K562 (cell line): ENCODE results near the gene SLC26A6. TPM values are rescaled to one million over a fixed set of nuclear protein-coding genes. Genes with fewer than 3 reads are reported as not detected.
A peak's percentile ranks its signal among the peaks of the same experiment; 100 is the strongest.

Experiments
- ATAC-seq: fragments of 200-7000 bp; cut with Tn5 transposase; 3 replicates; pipeline ENCODE4 v1.9.1; 2020; ENCODE audit warnings: moderate library complexity
- BruUV-seq: library from RNA; stranded (reverse); fragments of 400-500 nt; replicated peaks from 2 replicates; lab custom pipeline; 2021; lab: Mats Ljungman, UMichigan
- CTCF ChIA-PET: fragments of 300-600 bp; formaldehyde crosslinking; extraction: SDS; loops from one replicate; lab custom pipeline; 2021; ENCODE audit warnings: low intra/inter-chr PET ratio; lab: Yijun Ruan, JAX
- POLR2A ChIA-PET: fragments of 300-600, 350-650 bp; sonication (Branson Sonifier 250); formaldehyde crosslinking; extraction: SDS; loops from one replicate; lab custom pipeline; 2021; ENCODE audit warnings: antibody characterized with exemption, inconsistent platforms; lab: Yijun Ruan, JAX
- DNase-seq, 4 experiments: peaks; one replicate each; pipeline versions ENCODE4 v3.0.0 to v3.0.0-alpha.2; 2011 to 2018; ENCODE audit warnings: low spot score in 3 of 4, mixed read lengths in 3 of 4; ENCODE audit errors: extremely low read depth in 1 of 4
- FAIRE-seq: peaks from 2 replicates; lab custom pipeline; 2011; peaks lifted over from hg19 to GRCh38; lab: Jason Lieb, UNC
- H2AFZ ChIP-seq: 2 replicates; pipeline ENCODE4 v1.6.0; 2011; ENCODE audit warnings: low read depth, low read length, control low read depth, inconsistent platforms
- H3K27ac ChIP-seq: fragments of 200-600 bp; 3 replicates; pipeline ENCODE4 v1.8.0; 2011; ENCODE audit warnings: low read depth, mild to moderate bottlenecking, control low read depth, inconsistent platforms, low read length, moderate library complexity, mixed read lengths; ENCODE audit errors: extremely low read depth
- H3K27me3 ChIP-seq, 2 experiments: fragments of 300-600 bp in 1 of 2; 2 replicates in 1 of 2; 3 replicates in 1 of 2; pipeline versions ENCODE4 v1.6.0 to v1.8.0; 2011; ENCODE audit warnings: inconsistent platforms in 2 of 2, low read length in 2 of 2, mild to moderate bottlenecking in 1 of 2, mixed read lengths in 1 of 2, moderate library complexity in 1 of 2; ENCODE audit not compliant: control insufficient read depth in 2 of 2, insufficient read depth in 2 of 2
- H3K36me3 ChIP-seq: fragments of 300-600 bp; 3 replicates; pipeline ENCODE4 v1.8.0; 2011; ENCODE audit warnings: mild to moderate bottlenecking, low read length, inconsistent platforms; ENCODE audit not compliant: control insufficient read depth, insufficient read depth
- H3K4me1 ChIP-seq, 2 experiments: fragments of 200-600 bp in 1 of 2; replicated peaks in 1 of 2; 2 replicates in 1 of 2; 3 replicates in 1 of 2; pipeline versions ENCODE4 v1.5.1 to v1.8.0; 2011; ENCODE audit warnings: inconsistent platforms in 2 of 2, low read length in 2 of 2, mild to moderate bottlenecking in 1 of 2, mixed read lengths in 1 of 2, moderate library complexity in 1 of 2; ENCODE audit not compliant: control insufficient read depth in 2 of 2, insufficient read depth in 2 of 2
- H3K4me2 ChIP-seq: 2 replicates; pipeline ENCODE4 v1.6.1; 2011; ENCODE audit warnings: low read length, control low read depth, inconsistent platforms, mixed read lengths; ENCODE audit not compliant: insufficient read depth
- H3K4me3 ChIP-seq: fragments of 200-600 bp; sonication (generic), shearing (Covaris generic); 2 replicates; pipeline ENCODE4 v1.5.1; 2016; ENCODE audit warnings: control low read depth, inconsistent platforms
- H3K79me2 ChIP-seq: fragments of 200-600 bp; 3 replicates; pipeline ENCODE4 v1.8.0; 2011; ENCODE audit warnings: low read length, inconsistent platforms; ENCODE audit not compliant: control insufficient read depth, insufficient read depth
- H3K9ac ChIP-seq, 2 experiments: 2 replicates each; pipeline versions ENCODE4 v1.6.0 to v1.6.1; 2011; ENCODE audit warnings: low read depth in 2 of 2, low read length in 2 of 2, control low read depth in 1 of 2, inconsistent platforms in 1 of 2, mild to moderate bottlenecking in 1 of 2, mixed read lengths in 1 of 2; ENCODE audit not compliant: insufficient read depth in 1 of 2
- H3K9me1 ChIP-seq: one replicate; pipeline ENCODE4 v1.6.0; 2011; ENCODE audit warnings: inconsistent platforms, mild to moderate bottlenecking, low read length, moderate library complexity; ENCODE audit not compliant: control insufficient read depth, insufficient read depth
- H3K9me3 ChIP-seq: replicated peaks from 2 replicates; pipeline ENCODE4 v1.5.1; 2011; ENCODE audit warnings: low read depth, low read length, inconsistent platforms; ENCODE audit not compliant: control insufficient read depth, insufficient read depth
- H4K20me1 ChIP-seq: replicated peaks from 2 replicates; pipeline ENCODE4 v1.6.1; 2011; ENCODE audit warnings: low read length, inconsistent platforms, mixed read lengths; ENCODE audit not compliant: control insufficient read depth, insufficient read depth
- ERF ChIP-seq: fragments of 450-650 bp; formaldehyde crosslinking; IDR thresholded peaks from 2 replicates; pipeline ENCODE4 v1.4.0; 2020; ENCODE audit warnings: mild to moderate bottlenecking, mixed read lengths
- NRF1 ChIP-seq, 2 experiments: fragments of 450-650 bp; IDR thresholded peaks in 1 of 2; conservative IDR thresholded peaks in 1 of 2; 2 replicates each; pipeline ENCODE4 v1.6.1; 2014; ENCODE audit warnings: mild to moderate bottlenecking in 2 of 2
- POLR2G ChIP-seq: fragments of 200-400 bp; formaldehyde crosslinking; IDR thresholded peaks from 2 replicates; pipeline ENCODE4 v1.6.1; 2017; ENCODE audit warnings: low read depth, mild to moderate bottlenecking, antibody characterized with exemption, low read length, moderate library complexity
- TEAD4 ChIP-seq, 2 experiments: sonication (generic) in 1 of 2; formaldehyde crosslinking in 1 of 2; IDR thresholded peaks; 2 replicates each; pipeline versions ENCODE4 v1.6.1 to v1.8.0; 2012 to 2022; ENCODE audit warnings: borderline replicate concordance in 1 of 2, inconsistent platforms in 1 of 2, low read length in 1 of 2, mild to moderate bottlenecking in 1 of 2, missing genetic modification reagents in 1 of 2
- ZNF655 ChIP-seq: fragments of 250-450 bp; sonication (Bioruptor Pico); IDR thresholded peaks from 2 replicates; pipeline ENCODE4 v1.5.0; 2021
- WGBS: fragments of 100-300 bp; shearing (Covaris generic); methylation state at CpG from one replicate; pipeline ENCODE4 v1.1.6; 2016; ENCODE audit warnings: low coverage, mixed read lengths; ENCODE audit not compliant: insufficient coverage; ENCODE audit errors: missing lambda C conversion rate; 5-methylcytosine and 5-hydroxymethylcytosine counted together
- in situ Hi-C: fragments of 300-500 bp; cut with MboI; formaldehyde crosslinking; loops from 4 replicates; pipeline ENCODE4 v1.15.0; 2018; ENCODE audit warnings: inconsistent platforms, mixed read lengths
- intact Hi-C: fragments of 100-400 bp; cut with micrococcal nuclease; formaldehyde crosslinking; loops from 2 replicates; pipeline ENCODE4 v1.14.2; 2022
- polyA plus RNA-seq, 8 experiments: library from polyadenylated mRNA; depleted of rRNA in 4 of 8; stranded (reverse) in 5 of 8; unstranded in 3 of 8; fragments of >200 nt; fragmentation: Nextera tagmentation in 2 of 8; fragmentation: Illumina TruSeq in 1 of 8; extraction: Ambion mirVana in 2 of 8; extraction: Trizol in 1 of 8; gene quantifications; 2 replicates each; pipeline versions ENCODE4 v1.2.1 to v1.2.3, GENCODE V29; 2011 to 2014; ENCODE audit warnings: inconsistent platforms in 1 of 8, missing spikeins in 1 of 8
- total RNA-seq, 7 experiments: library from RNA; depleted of rRNA in 6 of 7; stranded (reverse); fragments of >200 nt in 6 of 7; fragmentation: Illumina TruSeq in 2 of 7; extraction: Trizol in 2 of 7; gene quantifications; 2 replicates each; pipeline versions ENCODE4 v1.2.1 to v1.2.3, GENCODE V29; 2011 to 2021; ENCODE audit warnings: low replicate concordance in 1 of 7

Gene SLC26A6
- total and polyA plus RNA-seq, 9 of the 15 experiments (the other 6 are each of a cell fraction or from before 2014, with no cell fraction given): 2.1 to 27.2 (median 14.8) TPM

- no peaks in the 10 kb centered on the region for H3K9me3 ChIP-seq
- H3K4me1 ChIP-seq: peaks cover 0 to 19% of the 10 kb centered on the region in 2 experiments; a peak in 4 of 5 replicates
- H3K27me3 ChIP-seq: no peaks in the 10 kb centered on the region
- no peak overlapping the region for H3K27ac ChIP-seq
- BruUV-seq: no TSS peak
- ChIA-PET CTCF (no interaction called here), POLR2A (no interaction called here)
- peaks cover 4% of the 10 kb centered on the region for H3K9me1 ChIP-seq
- TF ChIP-seq NRF1 (conservative IDR thresholded peaks at IDR 0.05 in 1 of 2, IDR thresholded peaks at IDR 0.05 in 1 of 2) (no peak), ERF (CRISPR knock-in tag) (no peak), TEAD4 (IDR thresholded peaks at IDR 0.05; ENCODE audit: low read length) (no peak), TEAD4 (CRISPR knock-in tag; IDR thresholded peaks at IDR 0.05; ENCODE audit: borderline replicate concordance) (no peak)
- DNase-seq (no peak), ATAC-seq (no peak), FAIRE-seq (no peak)
- in situ Hi-C loops: no loop called here
- H3K79me2 ChIP-seq: peaks cover 11% of the 10 kb centered on the region
- H3K4me2 ChIP-seq: no peak overlapping the region
- intact Hi-C loops: no loop called here
- H3K4me3 ChIP-seq: no peak overlapping the region
- H3K36me3 ChIP-seq: peaks cover 66% of the 10 kb centered on the region; the same call in 2 of the 3 replicates
- H2AFZ ChIP-seq: no peak overlapping the region
- H3K9ac ChIP-seq: peak overlapping the region in 1 of 2 experiments; percentile 9; a peak in 1 of 4 replicates
- WGBS: 100% methylated on average over 3 of the region's 8 CpGs
- no peaks in the 10 kb centered on the region for H4K20me1 ChIP-seq
These were observed 4.9 kb downstream of the SLC26A6 start for GRCh38 chr3:48630407-48630806.

- Histone ChIP-seq H3K27me3 (no peaks in the 10 kb centered on the region), H3K79me2 (peaks cover 8% of the 10 kb centered on the region), H3K36me3 (peaks cover 70% of the 10 kb centered on the region; the same call in 2 of the 3 replicates), H2AFZ (no peak overlapping the region), H3K4me1 (peaks cover 0 to 13% of the 10 kb centered on the region in 2 experiments; a peak in 4 of 5 replicates), H4K20me1 (no peaks in the 10 kb centered on the region), H3K9me3 (no peaks in the 10 kb centered on the region), H3K9ac (no peak overlapping the region), H3K27ac (no peak overlapping the region), H3K9me1 (peaks cover 4% of the 10 kb centered on the region), H3K4me2 (no peak overlapping the region), H3K4me3 (no peak overlapping the region)
- in situ Hi-C loops (no loop called here), intact Hi-C loops (no loop called here)
- 0 out of 2 replicates have a peak, but pooled peaks have one; percentile 26 for TF ChIP-seq POLR2G
- no peak for TF ChIP-seq ZNF655 (CRISPR knock-in tag)
- DNase-seq (no peak), ATAC-seq (no peak), FAIRE-seq (no peak)
- BruUV-seq: no TSS peak
- POLR2A ChIA-PET: no interaction called here
- CTCF ChIA-PET: no interaction called here
- WGBS: 93% methylated on average over 8 of the region's 12 CpGs
These were observed 5.4 kb downstream of the SLC26A6 start for GRCh38 chr3:48629894-48630293.
